ENCODE data around the gene SDR42E2.
"Not testable (repeated sequence)": the region's sequence is repeated elsewhere in the genome, so short reads cannot be mapped to it uniquely, and the experiment has no call there.

The SDR42E2 gene

DNA sequence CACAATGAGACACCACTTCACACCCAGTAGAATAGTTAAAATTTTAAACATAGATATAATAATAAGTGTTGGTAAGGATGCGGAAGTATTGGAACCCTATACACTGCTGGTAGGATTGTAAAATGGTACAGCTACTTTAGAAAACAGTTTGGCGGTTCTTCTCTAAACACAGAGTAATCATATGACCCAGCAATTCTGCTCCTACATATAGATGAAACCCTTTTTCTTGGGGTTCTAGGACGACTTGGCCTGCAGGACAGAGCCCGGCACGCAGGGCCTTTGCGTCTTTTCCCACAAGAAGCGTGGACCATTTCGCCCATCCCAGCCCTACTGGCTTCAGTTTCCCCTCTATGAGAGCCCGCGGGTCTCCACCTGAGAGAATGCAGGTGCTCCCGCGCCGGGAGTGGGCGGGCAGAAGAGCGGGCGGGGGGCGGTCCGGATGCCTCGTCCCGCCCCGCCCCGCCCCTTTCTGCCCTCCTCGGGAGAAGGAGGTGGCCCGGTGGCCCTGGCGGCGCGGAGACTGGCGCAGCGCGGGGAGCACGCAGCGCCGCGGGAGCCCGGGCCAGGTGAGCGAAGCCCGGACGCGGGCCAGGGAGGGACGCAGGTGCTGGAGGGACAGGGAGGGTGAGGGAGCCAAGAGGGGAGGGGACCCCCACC is at the start of gene SDR42E2:
Gene SDR42E2 (plus strand): TSS at position 508 of the 657 bp plus-strand sequence. CDS start 3,077 bp downstream, outside the sequence.
- no peak for DNase-seq

DNA sequence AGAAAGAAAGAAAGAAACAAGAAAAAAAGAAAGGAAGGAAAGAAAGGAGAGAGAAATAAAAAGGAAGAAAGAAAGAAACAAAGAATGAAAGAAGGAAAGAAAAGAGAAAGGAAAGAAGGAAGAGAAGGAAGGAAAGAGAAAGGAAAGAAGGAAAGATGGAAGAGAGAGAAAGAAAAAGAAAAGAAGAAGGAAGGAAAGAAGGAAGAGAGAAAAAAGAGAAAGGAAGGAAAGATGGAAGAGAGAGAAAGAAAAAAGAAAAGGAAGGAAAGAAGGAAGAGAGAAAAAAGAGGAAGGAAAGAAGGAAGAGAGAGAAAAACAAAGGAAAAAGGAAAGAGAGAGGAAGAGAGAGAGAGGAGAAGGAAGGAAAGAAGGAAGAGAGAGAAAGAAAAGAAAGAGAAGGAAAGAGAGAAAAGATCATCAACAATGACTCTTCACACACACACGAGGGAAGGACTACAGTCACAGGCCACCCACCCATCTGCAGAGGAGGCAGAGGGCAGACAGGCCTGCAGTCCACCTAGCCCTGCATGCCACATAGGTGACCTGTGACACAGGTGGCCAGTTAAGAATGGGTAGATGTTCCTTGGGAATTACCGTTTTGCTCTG is 46.1 kb upstream of the SDR42E2 start:
- no peak for DNase-seq

DNA sequence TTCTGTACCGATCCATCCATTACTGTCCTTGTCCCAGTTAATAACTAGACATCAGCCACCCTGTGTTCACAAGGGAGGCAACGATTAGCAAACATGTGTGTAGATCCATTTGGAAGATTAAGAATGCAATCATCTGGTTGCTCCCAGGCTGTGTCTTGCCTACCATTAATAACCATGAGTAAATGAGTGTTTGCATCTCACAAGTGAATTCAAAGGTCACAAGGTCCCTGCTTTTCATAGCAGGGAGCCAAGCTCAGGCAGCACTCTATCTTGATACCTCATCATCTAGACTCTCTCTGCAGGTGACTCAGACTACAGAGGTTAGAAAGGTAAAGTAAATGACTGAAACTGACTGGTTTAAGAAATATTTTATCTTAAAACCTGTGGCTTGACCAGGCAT is 44.7 kb upstream of the SDR42E2 start:
- DNase-seq = no peak

DNA sequence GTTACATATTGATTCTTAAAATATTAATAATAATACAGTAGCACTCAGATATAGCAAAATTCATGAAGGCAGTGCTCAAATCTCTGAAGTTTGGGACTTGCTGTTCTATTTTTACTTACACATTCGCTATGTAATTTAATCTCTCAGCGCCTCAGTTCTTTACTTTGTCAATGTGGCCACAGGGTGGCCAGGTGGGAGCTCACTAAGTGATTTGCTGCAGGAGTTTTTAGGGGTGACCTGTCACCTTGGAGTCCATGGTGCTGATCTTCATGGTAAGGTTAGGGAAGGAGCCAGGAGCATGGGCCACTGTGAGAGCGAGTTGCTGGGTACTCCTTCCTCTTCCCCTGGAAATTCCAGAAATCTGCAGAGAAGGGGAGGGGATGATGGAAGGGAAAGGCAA is 41.9 kb upstream of the SDR42E2 start:
- DNase-seq = no peak

DNA sequence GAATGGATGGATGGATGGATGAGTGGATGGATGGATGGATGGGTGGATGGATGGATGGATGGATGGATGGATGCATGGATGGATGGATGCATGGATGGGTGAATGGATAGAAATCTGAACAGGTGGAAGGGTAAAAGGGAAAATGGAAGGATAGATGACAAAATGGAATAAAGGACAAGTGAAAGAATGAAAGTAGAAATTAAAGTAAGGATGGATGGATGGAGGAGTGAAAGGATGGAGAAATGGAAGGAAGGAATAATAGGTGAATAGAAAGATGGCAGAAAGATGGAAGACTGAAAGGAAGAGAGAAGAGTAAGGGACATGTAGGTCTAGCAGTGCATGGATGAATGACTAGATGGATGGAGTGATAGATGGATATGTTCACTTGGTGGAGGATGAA is 40.1 kb upstream of the SDR42E2 start:
- no peak for DNase-seq

DNA sequence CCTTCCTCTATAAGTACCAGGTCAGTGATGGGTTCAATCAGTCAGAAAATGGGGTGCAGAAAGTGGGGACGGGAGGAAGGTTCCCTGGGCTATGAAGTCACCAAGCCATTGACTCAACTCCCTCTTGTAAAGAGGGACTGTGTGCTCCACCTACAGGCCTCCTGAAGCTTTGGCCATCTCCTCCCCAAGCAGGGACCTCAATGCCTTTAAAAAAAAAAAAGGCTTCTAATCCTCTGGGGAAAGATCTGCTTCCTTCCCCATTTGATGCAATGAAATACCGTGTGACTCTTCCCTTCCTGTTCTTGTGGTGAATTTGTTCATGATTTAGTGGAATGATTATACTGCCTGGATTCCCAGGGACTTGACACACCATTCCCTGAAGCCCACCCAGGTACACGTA is 39.2 kb upstream of the SDR42E2 start:
- no peak for DNase-seq

DNA sequence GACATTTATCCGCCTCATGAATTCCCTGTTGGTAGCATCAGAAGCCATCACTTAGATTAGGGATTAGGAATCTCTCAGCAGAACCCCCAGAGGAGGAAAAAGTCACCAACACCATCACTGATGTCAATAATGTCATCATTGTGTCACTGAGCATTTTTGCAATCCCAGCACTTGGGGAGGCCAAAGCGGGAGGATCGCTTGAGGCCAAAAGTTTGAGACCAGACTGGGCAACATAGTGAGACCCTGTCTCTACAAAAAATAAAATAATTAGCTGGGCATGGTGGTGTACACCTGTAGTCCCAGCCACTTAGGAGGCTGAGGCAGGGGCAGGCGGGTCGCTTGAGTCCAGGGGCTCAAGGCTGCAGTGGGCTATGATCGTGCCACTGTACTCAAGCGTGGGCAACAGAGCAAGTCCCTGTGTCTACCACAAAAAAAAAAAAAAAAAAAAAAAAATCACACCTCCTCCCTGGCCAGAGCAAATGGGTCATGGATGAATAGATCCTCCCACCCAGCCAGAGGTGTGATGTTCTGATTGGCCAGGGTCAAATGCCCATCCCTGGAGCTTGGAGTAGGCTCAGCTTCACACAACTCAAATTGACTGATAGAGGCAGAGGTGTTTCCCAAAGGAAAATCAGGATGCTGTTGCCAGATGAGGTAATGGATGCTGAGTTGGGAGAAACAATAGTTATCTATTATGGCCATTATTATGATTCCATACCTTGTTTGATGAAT is 38.4 kb upstream of the SDR42E2 start:
- no peak for DNase-seq

DNA sequence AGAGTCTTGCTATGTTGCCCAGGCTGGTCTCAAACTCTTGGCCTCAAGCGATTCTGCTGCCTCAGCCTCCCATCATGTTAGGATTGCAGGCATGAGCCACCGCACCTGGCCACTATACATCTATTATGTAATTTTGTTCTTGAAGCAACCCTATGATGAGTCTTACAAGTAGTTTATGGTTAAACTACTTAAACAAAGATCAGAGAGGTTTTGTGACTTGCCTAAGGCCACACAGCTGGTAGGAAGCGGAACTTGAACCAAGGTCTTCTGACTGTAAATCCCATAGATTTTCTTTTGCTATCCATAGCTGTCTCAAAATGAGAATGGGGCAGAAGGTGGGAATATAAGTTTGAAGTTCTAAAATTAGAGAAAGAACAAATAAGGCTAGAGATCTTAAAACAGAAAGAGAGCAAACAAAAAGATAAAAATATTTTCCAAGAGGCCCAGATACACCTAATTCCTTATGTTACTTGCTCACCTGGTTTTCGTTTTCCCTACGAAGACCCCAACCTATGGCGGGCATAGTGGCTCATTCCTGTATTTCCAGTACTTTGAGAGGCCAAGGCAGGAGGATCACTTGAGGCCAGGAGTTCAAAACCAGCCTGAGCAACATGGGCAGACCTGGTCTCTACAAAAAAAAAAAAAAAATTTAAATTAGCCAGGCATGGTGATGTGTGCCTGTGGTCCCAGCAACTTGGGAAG is 37.6 kb upstream of the SDR42E2 start:
- DNase-seq = no peak

DNA sequence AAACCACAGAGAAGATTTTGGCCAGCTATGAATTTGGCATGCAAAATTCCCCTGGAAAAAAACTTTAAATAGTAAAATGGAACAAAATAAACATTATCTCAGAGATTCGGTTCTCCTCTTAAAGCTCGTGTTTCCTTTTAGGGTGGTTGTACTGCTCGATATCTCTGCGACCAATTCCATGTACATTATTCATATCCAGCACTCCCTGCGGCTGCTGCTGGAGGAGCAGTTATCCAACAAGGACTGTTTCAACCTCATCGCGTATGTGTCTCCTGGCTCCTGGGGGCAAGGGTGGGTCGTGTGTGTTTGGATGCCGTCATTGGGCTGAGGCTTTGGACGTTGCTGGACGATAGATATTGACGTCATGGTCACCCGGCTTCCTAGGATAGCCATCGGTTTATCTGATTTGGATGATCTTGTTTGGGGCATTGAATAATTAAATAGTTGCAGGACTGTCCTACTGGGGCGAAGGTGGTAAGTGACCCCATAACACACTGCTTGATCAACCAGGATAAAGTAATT is 36.2 kb upstream of the SDR42E2 start:
- no peak for DNase-seq

DNA sequence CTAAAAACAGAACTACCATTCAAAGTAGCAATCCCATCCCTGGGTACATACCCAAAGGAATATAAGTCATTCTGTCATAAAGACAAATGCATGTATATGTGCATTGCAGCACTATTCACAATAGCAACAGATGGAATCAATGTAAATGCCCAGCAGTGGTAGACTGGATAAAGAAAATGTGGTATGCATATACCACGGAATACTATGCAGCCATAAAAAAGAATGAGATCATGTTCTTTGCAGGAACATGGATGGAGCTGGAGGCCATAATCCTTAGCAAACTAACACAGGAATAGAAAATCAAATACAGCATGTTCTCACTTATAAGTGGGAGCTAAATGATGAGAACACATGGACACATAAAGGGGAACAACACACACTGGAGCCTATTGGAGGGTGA is 33.8 kb upstream of the SDR42E2 start:
- DNase-seq = not testable (repeated sequence)

DNA sequence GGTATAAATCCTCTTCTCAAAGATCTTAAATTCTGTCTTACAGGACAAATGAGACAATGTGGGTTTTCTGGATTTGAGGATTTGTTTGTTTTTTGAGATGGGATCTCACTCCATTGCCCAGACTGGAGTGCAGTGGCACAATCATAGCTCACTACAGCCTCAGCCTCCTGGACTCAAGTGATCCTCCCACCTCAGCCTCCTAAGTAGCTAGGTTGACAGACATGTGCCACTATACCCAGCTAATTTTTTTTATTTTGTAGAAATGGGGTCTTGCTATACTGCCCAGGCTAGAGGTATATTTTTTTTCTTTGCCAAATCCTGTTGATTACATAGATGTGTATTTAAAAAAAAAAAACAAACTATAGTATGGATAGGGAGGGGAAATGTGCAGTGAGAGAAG is 31.8 kb upstream of the SDR42E2 start:
- DNase-seq = no peak

DNA sequence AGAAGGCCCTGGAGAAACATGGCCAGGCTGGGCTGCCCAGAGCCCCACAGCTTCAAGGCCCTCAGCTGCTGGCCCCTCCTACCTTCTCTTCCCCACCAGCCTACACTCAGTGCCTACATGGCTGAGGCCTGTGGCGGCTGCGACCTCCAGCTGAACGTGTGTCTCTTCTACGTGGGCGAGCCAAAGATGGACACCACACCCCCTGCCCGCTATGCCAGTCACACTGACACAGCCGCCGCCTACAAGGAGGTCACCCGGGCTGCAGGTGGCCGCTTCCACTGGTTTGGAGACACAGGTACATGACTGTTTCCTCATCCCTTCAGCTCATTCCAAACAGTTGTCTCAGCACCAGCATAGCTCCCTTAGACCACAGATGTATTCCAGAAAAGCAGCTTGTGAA is 29.5 kb upstream of the SDR42E2 start:
- DNase-seq = no peak

DNA sequence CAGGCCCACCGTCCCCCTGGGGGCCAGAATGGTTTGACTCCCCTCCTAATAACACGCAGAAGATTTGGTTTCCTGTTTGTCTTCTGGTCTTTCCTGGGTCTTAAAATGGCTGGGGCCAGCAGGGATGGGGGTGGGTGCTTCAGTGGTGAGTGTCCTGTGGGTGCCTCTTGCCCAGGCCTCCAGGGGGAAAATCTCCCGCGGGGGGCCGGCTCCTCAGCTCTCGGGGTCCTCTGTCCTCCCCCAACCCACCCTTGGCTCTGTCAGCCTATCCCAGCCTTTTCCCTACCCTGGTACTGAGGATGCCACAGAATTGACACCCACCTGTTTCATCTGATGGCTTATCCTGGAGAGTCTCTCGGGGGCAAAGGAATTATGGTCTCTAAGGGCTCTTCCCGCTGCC is 23.8 kb upstream of the SDR42E2 start:
- DNase-seq = no peak

DNA sequence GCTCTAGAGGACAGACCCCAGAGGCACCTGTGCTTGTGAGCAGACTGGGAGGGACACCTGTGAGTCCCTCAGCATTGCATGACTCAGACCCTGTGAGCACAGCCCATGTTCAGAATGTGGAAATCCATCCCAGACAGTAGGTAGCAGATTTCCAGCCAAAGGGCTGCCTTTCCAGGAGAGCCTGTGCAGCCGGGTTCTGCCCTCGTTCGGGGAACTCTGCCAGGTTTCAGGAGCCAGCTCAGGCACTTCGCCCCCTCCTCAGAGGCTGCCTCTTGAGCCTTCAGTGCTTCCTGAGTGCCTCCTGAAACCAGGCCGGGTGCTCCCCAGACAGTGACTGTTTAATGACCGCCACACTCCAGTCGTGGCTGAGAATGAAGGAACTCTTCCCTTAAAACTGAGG is 23.3 kb upstream of the SDR42E2 start:
- peak; percentile 80 for DNase-seq

DNA sequence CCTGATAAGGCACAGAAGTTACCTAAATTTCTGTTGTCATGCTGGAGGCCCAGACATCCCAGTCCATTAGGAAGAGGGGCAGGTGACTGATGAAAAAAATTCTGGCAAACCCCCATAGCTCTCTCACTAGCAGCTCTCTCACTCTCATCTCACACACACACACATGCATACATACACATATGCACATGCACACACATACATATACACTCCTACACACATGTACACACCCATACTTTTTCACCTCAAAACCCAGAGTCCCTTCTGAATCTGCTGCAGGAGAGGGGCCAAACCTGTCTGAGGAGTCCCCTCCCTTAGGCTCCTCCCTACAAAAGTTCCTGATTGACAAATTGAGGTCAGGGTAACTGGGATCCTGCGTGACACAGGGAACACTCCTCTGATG is 22.6 kb upstream of the SDR42E2 start:
- no peak for DNase-seq

DNA sequence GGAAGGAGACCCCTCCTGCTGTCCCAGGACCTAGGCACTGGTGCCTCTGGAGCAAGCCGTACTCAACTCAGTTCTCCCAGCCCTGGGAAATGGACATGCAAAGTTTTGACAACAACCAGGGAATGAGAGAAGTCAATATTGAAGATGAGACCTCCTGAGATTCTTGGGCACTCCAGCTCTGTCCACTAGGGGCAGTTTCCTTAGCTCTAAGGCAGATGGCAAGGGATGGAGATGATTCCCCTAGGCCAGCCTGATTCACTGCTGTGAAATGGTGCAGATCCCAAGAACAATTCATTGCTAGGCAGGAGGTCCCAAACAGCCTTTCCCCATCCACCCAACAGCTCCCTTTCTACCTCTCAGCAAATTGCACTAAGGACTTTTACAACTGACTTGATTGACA is 20.5 kb upstream of the SDR42E2 start:
- no peak for DNase-seq

DNA sequence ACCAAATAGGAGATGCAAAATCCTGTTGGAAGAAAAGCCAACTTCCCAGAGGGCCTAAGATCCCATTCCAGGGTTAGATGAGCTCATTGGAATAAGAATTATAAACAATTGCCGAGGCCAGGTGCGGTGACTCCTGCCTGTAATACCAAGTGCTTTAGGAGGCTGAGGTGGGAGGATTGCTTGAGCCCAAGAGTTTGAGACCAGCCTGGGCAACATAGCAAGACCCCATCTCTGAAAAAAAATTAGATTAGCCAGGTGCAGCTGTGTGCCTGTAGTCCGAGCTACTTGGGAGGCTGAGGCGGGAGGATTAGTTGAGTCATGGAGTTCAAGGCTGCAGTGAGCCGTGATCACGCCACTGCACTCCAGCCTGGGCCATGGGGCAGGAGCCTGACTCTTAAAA is 17.8 kb upstream of the SDR42E2 start:
- DNase-seq = no peak

DNA sequence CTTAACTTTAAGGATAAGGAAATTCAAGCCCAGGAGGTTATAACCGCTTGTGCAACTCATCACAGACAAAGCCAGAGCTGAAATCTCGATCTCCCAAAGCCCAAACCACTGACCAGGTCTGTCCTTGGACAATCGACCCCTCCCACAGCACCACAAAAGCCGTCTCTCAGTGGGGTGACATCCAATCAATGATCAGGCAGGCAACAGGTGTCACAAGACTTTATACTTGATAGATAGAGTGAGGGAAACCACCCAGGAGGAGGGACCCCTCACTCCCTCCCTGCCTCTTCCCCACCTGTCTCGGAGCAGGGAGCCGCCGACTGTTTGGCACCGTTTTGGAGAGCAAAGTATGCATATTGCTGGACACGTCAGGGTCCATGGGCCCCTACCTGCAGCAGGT is 14.5 kb upstream of the SDR42E2 start:
- no peak for DNase-seq

DNA sequence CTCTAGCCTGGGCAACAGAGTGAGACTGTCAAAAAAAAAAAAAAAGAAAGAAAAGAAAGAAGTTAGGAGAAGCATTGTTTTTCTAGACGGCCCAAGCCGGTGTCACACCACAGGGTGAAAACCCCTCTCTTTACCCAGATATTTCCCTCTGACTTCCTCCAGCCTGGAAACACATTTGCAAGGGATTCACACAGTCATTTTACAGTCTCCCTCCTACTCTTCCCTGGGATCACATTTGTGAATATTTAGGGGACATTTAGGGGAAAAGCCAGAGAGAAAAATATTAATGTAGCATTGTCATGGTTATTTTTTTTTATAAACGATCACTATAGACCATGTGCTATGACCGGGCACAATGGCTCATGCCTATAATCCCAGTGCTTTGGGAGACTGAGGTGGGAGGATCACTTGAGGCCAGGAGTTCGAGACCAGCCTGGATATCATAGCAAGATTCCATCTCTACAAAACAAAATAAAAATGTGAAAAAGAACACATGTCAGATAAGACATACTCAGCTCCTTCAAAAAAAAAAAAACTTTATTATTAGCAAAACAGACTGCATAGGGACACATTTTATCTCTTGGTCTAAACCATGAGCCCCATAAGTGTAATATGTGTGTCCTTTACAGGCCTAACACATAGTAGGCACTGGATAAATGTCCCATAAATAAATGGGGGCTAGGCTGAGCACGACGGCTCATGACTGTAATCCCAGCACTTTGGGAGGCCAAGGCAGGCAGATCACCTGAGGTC is 10.9 kb upstream of the SDR42E2 start:
- DNase-seq = no peak

DNA sequence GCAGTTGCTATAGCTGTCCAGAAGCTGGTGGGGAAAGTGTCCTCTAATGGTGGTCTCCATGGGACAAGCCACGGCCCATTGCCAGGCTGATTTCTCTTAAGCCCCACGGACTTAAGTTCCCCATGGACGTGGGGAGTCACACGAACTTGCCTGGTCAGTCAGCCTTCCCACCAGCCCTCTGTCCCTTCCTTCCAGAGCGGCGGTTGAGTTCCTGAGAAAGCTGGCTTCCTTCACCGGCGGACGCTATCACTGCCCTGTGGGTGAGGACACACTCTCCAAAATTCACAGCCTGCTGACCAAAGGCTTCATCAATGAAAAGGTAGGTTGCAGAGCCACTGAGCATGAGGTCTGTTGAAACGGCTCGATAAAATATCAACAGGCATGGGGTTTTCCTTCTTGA is 10.0 kb upstream of the SDR42E2 start:
- no peak for DNase-seq

DNA sequence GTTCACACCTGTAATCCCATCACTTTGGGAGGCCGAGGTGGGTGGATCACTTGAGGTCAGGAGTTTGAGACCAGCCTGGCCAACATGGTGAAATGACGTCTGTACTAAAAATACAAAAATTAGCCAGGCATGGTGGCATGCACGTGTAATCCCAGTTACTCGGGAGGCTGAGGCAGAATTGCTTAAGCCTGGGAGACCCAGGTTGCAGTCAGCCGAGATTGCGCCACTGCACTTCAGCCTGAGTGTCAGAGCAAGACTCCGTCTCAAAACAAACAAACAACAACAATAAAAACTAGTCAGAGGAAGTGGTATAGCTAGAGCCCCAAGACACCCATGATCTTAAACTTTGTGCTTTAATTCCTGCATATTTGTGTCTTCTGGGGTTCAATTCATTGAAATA is 9.2 kb upstream of the SDR42E2 start:
- DNase-seq = not testable (repeated sequence)

DNA sequence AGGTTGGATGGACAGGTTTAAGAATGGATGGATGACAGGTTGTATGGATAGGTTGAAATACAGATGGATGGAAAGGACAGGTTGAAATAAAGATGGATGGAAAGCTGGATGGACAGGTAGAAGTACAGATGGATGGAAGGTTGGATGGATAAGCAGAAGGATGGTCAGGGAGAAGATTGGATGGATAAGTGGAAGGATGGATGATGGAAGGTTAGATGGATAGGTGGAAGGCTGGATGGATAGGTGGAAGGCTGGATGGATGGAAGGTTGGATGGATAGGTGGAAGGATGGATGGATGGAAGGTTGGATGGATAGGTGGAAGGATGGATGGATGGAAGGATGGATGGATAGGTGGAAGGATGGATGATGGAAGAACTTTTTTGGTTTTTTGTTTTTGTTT is 905 bp upstream of the SDR42E2 start:
- no peak for DNase-seq

DNA sequence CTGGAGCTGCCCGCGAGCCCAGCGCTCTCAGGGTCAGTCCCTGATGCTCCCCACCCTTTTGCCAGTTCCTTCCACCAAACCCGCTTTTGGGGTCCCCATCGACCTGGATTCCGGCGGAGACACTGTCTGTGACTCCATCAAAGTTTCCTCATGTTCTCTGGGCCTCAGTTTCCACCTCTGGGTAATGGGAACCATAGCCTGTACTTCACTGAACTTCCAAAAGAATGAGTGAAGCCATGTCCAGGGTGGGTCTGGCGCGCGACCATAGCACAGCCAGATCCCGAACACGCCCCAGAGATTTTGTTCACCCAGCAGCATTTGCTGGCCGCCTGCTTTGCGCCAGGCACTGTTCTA is 327 bp downstream of the SDR42E2 start:
- no peak for DNase-seq
